Nephron progenitor cell (in vitro differentiated cells): ENCODE results near the gene CAPZA1.

Experiments used
- DNase-seq: peaks from one replicate; pipeline ENCODE4 v3.0.0; 2021
- H3K27ac Mint-ChIP-seq: 2 replicates; pipeline ENCODE4 v1.8.0; 2021; ENCODE audit warnings: mild to moderate bottlenecking, moderate library complexity, mixed read lengths
- H3K27me3 Mint-ChIP-seq: 2 replicates; pipeline ENCODE4 v1.8.0; 2021; ENCODE audit warnings: mild to moderate bottlenecking, low read depth, mixed read lengths; ENCODE audit not compliant: poor library complexity
- H3K36me3 Mint-ChIP-seq: 2 replicates; pipeline ENCODE4 v1.8.0; 2021; ENCODE audit warnings: low read depth, mixed read lengths
- H3K4me1 Mint-ChIP-seq: 2 replicates; pipeline ENCODE4 v1.8.0; 2021; ENCODE audit warnings: mixed read lengths
- H3K4me3 Mint-ChIP-seq: 2 replicates; pipeline ENCODE4 v1.8.0; 2021; ENCODE audit warnings: mild to moderate bottlenecking, moderate library complexity, mixed read lengths
- H3K9me3 Mint-ChIP-seq: 2 replicates; pipeline ENCODE4 v1.8.0; 2021; ENCODE audit warnings: mild to moderate bottlenecking, moderate library complexity, mixed read lengths
- CTCF ChIP-seq: fragments of 200-600 bp; sonication (generic); IDR thresholded peaks from 2 replicates; pipeline ENCODE4 v1.5.0; 2021; ENCODE audit warnings: antibody characterized with exemption

CAPZA1 gene

GRCh38 chr1:112676543-112676942 lies 56.9 kb downstream of the CAPZA1 start:
- peaks cover 42% of the 10 kb centered on the region for H3K4me1 Mint-ChIP-seq
- no peak overlapping the region for H3K27ac Mint-ChIP-seq
- TF ChIP-seq CTCF, result no peak
- H3K9me3 Mint-ChIP-seq, result peaks cover 11% of the 10 kb centered on the region
- peaks cover 45% of the 10 kb centered on the region for H3K36me3 Mint-ChIP-seq
- peak overlapping the region; percentile 85 for H3K4me3 Mint-ChIP-seq
- no peak for DNase-seq
- H3K27me3 Mint-ChIP-seq, result no peaks in the 10 kb centered on the region

- H3K27me3 Mint-ChIP-seq, result no peaks in the 10 kb centered on the region
- H3K4me1 Mint-ChIP-seq, result peaks cover 42% of the 10 kb centered on the region
- H3K4me3 Mint-ChIP-seq, result no peak overlapping the region
- no peak overlapping the region for H3K27ac Mint-ChIP-seq
- peaks cover 44% of the 10 kb centered on the region for H3K36me3 Mint-ChIP-seq
- peaks cover 13% of the 10 kb centered on the region for H3K9me3 Mint-ChIP-seq
- no peak for TF ChIP-seq CTCF
- no peak for DNase-seq
Observed at GRCh38 chr1:112677501-112677900, 57.9 kb downstream of the CAPZA1 start.

- H3K4me1 Mint-ChIP-seq, result peaks cover 33% of the 10 kb centered on the region
- no peak overlapping the region for H3K4me3 Mint-ChIP-seq
- no peak overlapping the region for H3K27ac Mint-ChIP-seq
- no peak for DNase-seq
- TF ChIP-seq CTCF, result no peak
- no peaks in the 10 kb centered on the region for H3K27me3 Mint-ChIP-seq
- peaks cover 53% of the 10 kb centered on the region for H3K36me3 Mint-ChIP-seq
- peaks cover 13% of the 10 kb centered on the region for H3K9me3 Mint-ChIP-seq
Observed at GRCh38 chr1:112678605-112679004, 59.0 kb downstream of the CAPZA1 start.

GRCh38 chr1:112685913-112686312 lies 66.3 kb downstream of the CAPZA1 start:
- Mint-ChIP-seq H3K4me1 (peaks cover 31% of the 10 kb centered on the region), H3K36me3 (peaks cover 43% of the 10 kb centered on the region), H3K27me3 (no peaks in the 10 kb centered on the region), H3K27ac (no peak overlapping the region), H3K9me3 (peaks cover 6% of the 10 kb centered on the region), H3K4me3 (no peak overlapping the region)
- no peak for TF ChIP-seq CTCF
- no peak for DNase-seq

- no peaks in the 10 kb centered on the region for H3K27me3 Mint-ChIP-seq
- H3K36me3 Mint-ChIP-seq, result peaks cover 39% of the 10 kb centered on the region
- no peak for DNase-seq
- H3K4me3 Mint-ChIP-seq, result no peak overlapping the region
- peaks cover 31% of the 10 kb centered on the region for H3K4me1 Mint-ChIP-seq
- no peak for TF ChIP-seq CTCF
- peaks cover 3% of the 10 kb centered on the region for H3K9me3 Mint-ChIP-seq
- H3K27ac Mint-ChIP-seq, result no peak overlapping the region
Observed at GRCh38 chr1:112686417-112686816, 66.8 kb downstream of the CAPZA1 start.

GRCh38 chr1:112686835-112687234 lies 67.2 kb downstream of the CAPZA1 start:
- Mint-ChIP-seq H3K9me3 (no peaks in the 10 kb centered on the region), H3K36me3 (peaks cover 39% of the 10 kb centered on the region), H3K27me3 (no peaks in the 10 kb centered on the region), H3K4me3 (no peak overlapping the region), H3K4me1 (peaks cover 31% of the 10 kb centered on the region), H3K27ac (no peak overlapping the region)
- DNase-seq, result no peak
- no peak for TF ChIP-seq CTCF
